Measurements from ENCODE around the gene ABCG4.

- TF ChIP-seq CTCF (IDR thresholded peaks at IDR 0.05) (no peak), POLR2A (IDR thresholded peaks at IDR 0.05) (no peak), EP300 (IDR thresholded peaks at IDR 0.05) (no peak), POLR2AphosphoS5 (IDR thresholded peaks at IDR 0.05) (no peak)
Observed at GRCh38 chr11:119204066-119204465, 55.2 kb downstream of the ABCG4 start.
